Measurements from ENCODE around the gene GGA3. TPM values are rescaled to one million over a fixed set of nuclear protein-coding genes. Genes with fewer than 3 reads are reported as not detected.

The GGA3 gene
- total and polyA plus RNA-seq, 10 of the 15 experiments (the other 5 are each of a cell fraction or from before 2014, with no cell fraction given): 7.0 to 57.5 (median 34.0) TPM

DNA sequence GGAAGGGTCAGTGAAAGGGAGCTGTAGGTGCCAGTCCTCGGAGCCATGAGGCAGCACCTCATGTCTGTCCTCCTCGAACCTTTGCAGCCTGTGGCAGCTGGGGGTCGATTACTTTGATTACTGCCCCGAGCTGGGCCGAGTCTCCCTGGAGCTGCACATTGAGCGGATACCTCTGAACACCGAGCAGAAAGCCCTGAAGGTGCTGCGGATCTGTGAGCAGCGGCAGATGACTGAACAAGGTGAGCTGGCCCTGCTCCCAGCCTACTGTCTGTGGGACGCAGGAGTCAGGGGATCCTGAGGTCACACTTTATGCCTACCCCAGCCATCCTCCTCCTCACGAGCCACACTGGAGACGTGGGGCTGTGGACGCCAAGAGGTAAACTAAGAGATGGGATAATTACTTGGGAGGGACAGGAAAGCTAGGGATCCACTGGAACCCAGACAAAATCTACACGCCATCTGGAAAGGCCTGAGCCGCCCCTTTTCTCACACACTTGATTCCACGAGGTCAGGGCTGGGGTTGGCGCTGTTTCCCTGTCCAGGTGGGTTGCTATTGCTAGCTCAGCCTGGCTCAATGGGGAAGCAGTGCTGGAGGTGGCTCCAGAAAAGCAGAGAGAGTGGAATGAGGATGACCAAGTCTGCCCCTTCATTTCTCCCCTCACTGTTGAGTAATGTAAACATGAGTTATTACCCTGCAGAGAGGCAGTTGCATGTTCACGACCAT, 29.5 kb downstream of the GGA3 start:
- Histone ChIP-seq H3K27me3 (replicated peaks in 1 of 2; ENCODE audit: control insufficient read depth in 2 of 2, insufficient read depth in 2 of 2, low read length in 1 of 2) (no peaks in the 10 kb centered on the region), H3K79me2 (ENCODE audit: control insufficient read depth, insufficient read depth, low read length) (no peaks in the 10 kb centered on the region), H3K4me1 (ENCODE audit: control insufficient read depth, insufficient read depth, low read length) (no peaks in the 10 kb centered on the region), H2AFZ (ENCODE audit: control insufficient read depth, low read depth, low read length) (no peak overlapping the region), H3K4me2 (ENCODE audit: control insufficient read depth, insufficient read depth) (no peak overlapping the region), H3K27ac (ENCODE audit: control insufficient read depth, insufficient read depth) (no peak overlapping the region), H3K9me3 (replicated peaks; ENCODE audit: control insufficient read depth, insufficient read depth, low read length) (no peaks in the 10 kb centered on the region), H3K4me3 (no peak overlapping the region), H3K9ac (ENCODE audit: control insufficient read depth, insufficient read depth, low read length) (no peak overlapping the region), H3K36me3 (ENCODE audit: control insufficient read depth in 2 of 2, insufficient read depth in 2 of 2, low read length in 1 of 2) (peaks cover 34 to 43% of the 10 kb centered on the region in 2 experiments), H4K20me1 (ENCODE audit: control insufficient read depth, insufficient read depth) (no peaks in the 10 kb centered on the region)
- RAD21 ChIA-PET (ENCODE audit: unreplicated experiment): interaction anchor here (1.0 kb wide), 1 partner anchor 29 kb away, joined by 3 read pairs; the partner anchor contains the start of gene GGA3
- WGBS (ENCODE audit: insufficient coverage, insufficient replicate concordance, low lambda C conversion rate, missing lambda C conversion rate): 97% methylated on average over 18 of the region's 18 CpGs
- intact Hi-C loops (cut with micrococcal nuclease; ENCODE audit: unreplicated experiment) (no loop called here), in situ Hi-C loops (cut with MboI) (no loop called here)
- FAIRE-seq (no peak), ATAC-seq (no peak), DNase-seq (ENCODE audit: low read depth, low spot score) (no peak)
- POLR2A ChIA-PET: no interaction called here
- no TSS peak for BruUV-seq (replicated peaks)
- no peak for TF ChIP-seq STAT3 (IDR thresholded peaks at IDR 0.05; ENCODE audit: low read depth, low read length)
- peak; percentile 41; the same call in 1 of the 2 replicates for TF ChIP-seq POLR2A (IDR thresholded peaks at IDR 0.05; ENCODE audit: low read depth, low read length)
- SMC1A ChIA-PET (ENCODE audit: uncharacterized antibody, unreplicated experiment): no interaction called here
- CTCF ChIA-PET: interaction anchor here (1.4 to 1.6 kb wide), 3 partner anchors 31 to 270 kb away, joined by 4 to 5 read pairs (median 4); no protein-coding TSS in a partner anchor

DNA sequence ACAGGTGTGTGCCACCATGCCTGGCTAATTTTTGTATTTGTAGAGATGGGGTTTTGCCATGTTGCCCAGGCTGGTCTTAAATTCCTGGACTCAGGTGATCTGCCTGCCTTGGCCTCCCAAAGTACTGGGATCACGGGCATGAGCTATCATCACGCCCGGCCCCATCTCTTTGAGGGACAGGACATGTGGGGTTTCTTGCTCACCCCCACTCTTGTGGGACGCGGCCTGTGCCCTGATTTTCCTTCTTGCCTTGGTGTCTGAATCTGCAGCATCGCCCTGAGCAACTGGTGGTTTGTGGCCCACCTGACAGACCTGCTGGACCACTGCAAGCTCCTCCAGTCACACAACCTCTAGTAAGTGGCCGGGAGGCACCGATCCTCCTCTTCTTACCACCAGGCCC, 30.3 kb downstream of the GGA3 start:
- ChIA-PET RAD21 (ENCODE audit: unreplicated experiment) (interaction anchor here (1.0 kb wide), 1 partner anchor 30 kb away, joined by 3 read pairs; the partner anchor contains the start of gene GGA3), SMC1A (ENCODE audit: uncharacterized antibody, unreplicated experiment) (interaction anchor here (0.9 to 1.0 kb wide), 2 partner anchors 96 to 112 kb away, joined by 3 read pairs; no protein-coding TSS in a partner anchor), POLR2A (interaction anchor here (0.8 kb wide), 1 partner anchor 39 kb away, joined by 5 read pairs; no protein-coding TSS in a partner anchor), CTCF (interaction anchor here (0.9 to 2.1 kb wide), 5 partner anchors 8 to 269 kb away, joined by 3 to 6 read pairs (median 4); no protein-coding TSS in a partner anchor)
- Histone ChIP-seq H3K4me1 (ENCODE audit: control insufficient read depth, insufficient read depth, low read length) (no peaks in the 10 kb centered on the region), H3K9me3 (replicated peaks; ENCODE audit: control insufficient read depth, insufficient read depth, low read length) (no peaks in the 10 kb centered on the region), H3K4me3 (no peak overlapping the region), H4K20me1 (ENCODE audit: control insufficient read depth, insufficient read depth) (no peaks in the 10 kb centered on the region), H2AFZ (ENCODE audit: control insufficient read depth, low read depth, low read length) (no peak overlapping the region), H3K27me3 (replicated peaks in 1 of 2; ENCODE audit: control insufficient read depth in 2 of 2, insufficient read depth in 2 of 2, low read length in 1 of 2) (no peaks in the 10 kb centered on the region), H3K27ac (ENCODE audit: control insufficient read depth, insufficient read depth) (no peak overlapping the region), H3K36me3 (ENCODE audit: control insufficient read depth in 2 of 2, insufficient read depth in 2 of 2, low read length in 1 of 2) (peaks cover 33 to 41% of the 10 kb centered on the region in 2 experiments), H3K4me2 (ENCODE audit: control insufficient read depth, insufficient read depth) (no peak overlapping the region), H3K9ac (ENCODE audit: control insufficient read depth, insufficient read depth, low read length) (no peak overlapping the region), H3K79me2 (ENCODE audit: control insufficient read depth, insufficient read depth, low read length) (no peaks in the 10 kb centered on the region)
- no peak for ATAC-seq
- no TSS peak for BruUV-seq (replicated peaks)
- DNase-seq (ENCODE audit: low read depth, low spot score): no peak
- intact Hi-C loops (cut with micrococcal nuclease; ENCODE audit: unreplicated experiment): no loop called here
- in situ Hi-C loops (cut with MboI): no loop called here
- FAIRE-seq: no peak
- 99% methylated on average over 8 of the region's 8 CpGs for WGBS (ENCODE audit: insufficient coverage, insufficient replicate concordance, low lambda C conversion rate, missing lambda C conversion rate)
- TF ChIP-seq, protein P1, sequence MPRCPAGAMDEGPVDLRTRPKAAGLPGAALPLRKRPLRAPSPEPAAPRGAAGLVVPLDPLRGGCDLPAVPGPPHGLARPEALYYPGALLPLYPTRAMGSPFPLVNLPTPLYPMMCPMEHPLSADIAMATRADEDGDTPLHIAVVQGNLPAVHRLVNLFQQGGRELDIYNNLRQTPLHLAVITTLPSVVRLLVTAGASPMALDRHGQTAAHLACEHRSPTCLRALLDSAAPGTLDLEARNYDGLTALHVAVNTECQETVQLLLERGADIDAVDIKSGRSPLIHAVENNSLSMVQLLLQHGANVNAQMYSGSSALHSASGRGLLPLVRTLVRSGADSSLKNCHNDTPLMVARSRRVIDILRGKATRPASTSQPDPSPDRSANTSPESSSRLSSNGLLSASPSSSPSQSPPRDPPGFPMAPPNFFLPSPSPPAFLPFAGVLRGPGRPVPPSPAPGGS (IDR thresholded peaks at IDR 0.05; ENCODE audit: borderline replicate concordance, insufficient read depth, low read depth, low read length, poor library complexity, severe bottlenecking): no peak
- TF ChIP-seq SMARCA5 (IDR thresholded peaks at IDR 0.05) (no peak), MEF2A (IDR thresholded peaks at IDR 0.05; ENCODE audit: insufficient read depth, low read depth, low read length) (no peak), RELA (IDR thresholded peaks at IDR 0.05; ENCODE audit: borderline replicate concordance, partially characterized antibody) (no peak), SIN3A (IDR thresholded peaks at IDR 0.05; ENCODE audit: low read depth, low read length) (no peak), SMC3 (IDR thresholded peaks at IDR 0.05; ENCODE audit: borderline replicate concordance, low read length) (no peak)
- TF ChIP-seq, protein P2, sequence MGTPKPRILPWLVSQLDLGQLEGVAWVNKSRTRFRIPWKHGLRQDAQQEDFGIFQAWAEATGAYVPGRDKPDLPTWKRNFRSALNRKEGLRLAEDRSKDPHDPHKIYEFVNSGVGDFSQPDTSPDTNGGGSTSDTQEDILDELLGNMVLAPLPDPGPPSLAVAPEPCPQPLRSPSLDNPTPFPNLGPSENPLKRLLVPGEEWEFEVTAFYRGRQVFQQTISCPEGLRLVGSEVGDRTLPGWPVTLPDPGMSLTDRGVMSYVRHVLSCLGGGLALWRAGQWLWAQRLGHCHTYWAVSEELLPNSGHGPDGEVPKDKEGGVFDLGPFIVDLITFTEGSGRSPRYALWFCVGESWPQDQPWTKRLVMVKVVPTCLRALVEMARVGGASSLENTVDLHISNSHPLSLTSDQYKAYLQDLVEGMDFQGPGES (IDR thresholded peaks at IDR 0.05): no peak
- TF ChIP-seq, protein P3, sequence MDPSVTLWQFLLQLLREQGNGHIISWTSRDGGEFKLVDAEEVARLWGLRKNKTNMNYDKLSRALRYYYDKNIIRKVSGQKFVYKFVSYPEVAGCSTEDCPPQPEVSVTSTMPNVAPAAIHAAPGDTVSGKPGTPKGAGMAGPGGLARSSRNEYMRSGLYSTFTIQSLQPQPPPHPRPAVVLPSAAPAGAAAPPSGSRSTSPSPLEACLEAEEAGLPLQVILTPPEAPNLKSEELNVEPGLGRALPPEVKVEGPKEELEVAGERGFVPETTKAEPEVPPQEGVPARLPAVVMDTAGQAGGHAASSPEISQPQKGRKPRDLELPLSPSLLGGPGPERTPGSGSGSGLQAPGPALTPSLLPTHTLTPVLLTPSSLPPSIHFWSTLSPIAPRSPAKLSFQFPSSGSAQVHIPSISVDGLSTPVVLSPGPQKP (IDR thresholded peaks at IDR 0.05; ENCODE audit: low read depth, low read length): no peak
- TF ChIP-seq, protein P4, sequence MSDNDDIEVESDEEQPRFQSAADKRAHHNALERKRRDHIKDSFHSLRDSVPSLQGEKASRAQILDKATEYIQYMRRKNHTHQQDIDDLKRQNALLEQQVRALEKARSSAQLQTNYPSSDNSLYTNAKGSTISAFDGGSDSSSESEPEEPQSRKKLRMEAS (IDR thresholded peaks at IDR 0.05; ENCODE audit: low read depth, low read length): no peak

Measured in GM12878 (cell line).